Smooth muscle cell (in vitro differentiated cells): Measurements from ENCODE around the gene CIBAR2. TPM values are rescaled to one million over a fixed set of nuclear protein-coding genes. Genes with fewer than 3 reads are reported as not detected.

Experiments used
- DNase-seq: peaks from one replicate; lab custom pipeline; 2025; ENCODE audit not compliant: unreplicated experiment; lab: John Stamatoyannopoulos, UW
- H2AFZ ChIP-seq: fragments of 200-600 bp; sonication (generic); 2 replicates; pipeline ENCODE4 v1.6.0; 2016; ENCODE audit warnings: antibody characterized with exemption, low read depth, mild to moderate bottlenecking
- H3F3A ChIP-seq: fragments of 200-600 bp; sonication (generic); 2 replicates; pipeline ENCODE4 v1.6.0; 2017; ENCODE audit warnings: antibody characterized with exemption, low read depth
- H3K27ac ChIP-seq: fragments of 200-600 bp; sonication (generic); 2 replicates; pipeline ENCODE4 v1.5.1; 2016; ENCODE audit warnings: low read depth, mild to moderate bottlenecking
- H3K27me3 ChIP-seq: fragments of 200-600 bp; sonication (generic); 2 replicates; pipeline ENCODE4 v1.6.1; 2016; ENCODE audit warnings: low read depth, mild to moderate bottlenecking
- H3K36me3 ChIP-seq: fragments of 200-600 bp; sonication (generic); 2 replicates; pipeline ENCODE4 v1.5.1; 2016; ENCODE audit warnings: low read depth
- H3K4me1 ChIP-seq: fragments of 200-600 bp; sonication (generic); 2 replicates; pipeline ENCODE4 v1.5.1; 2016; ENCODE audit warnings: low read depth
- H3K4me2 ChIP-seq: fragments of 200-600 bp; sonication (generic); 2 replicates; pipeline ENCODE4 v1.6.0; 2016; ENCODE audit warnings: mild to moderate bottlenecking
- H3K4me3 ChIP-seq: fragments of 200-600 bp; sonication (generic); 2 replicates; pipeline ENCODE4 v1.5.1; 2016; ENCODE audit warnings: mild to moderate bottlenecking
- H3K79me2 ChIP-seq: fragments of 200-600 bp; sonication (generic); 2 replicates; pipeline ENCODE4 v1.6.0; 2016; ENCODE audit warnings: low read depth, mild to moderate bottlenecking
- H3K9ac ChIP-seq: fragments of 200-600 bp; sonication (generic); 2 replicates; pipeline ENCODE4 v1.6.0; 2016; ENCODE audit warnings: low read depth
- H3K9me3 ChIP-seq: fragments of 200-600 bp; sonication (generic); replicated peaks from 2 replicates; pipeline ENCODE4 v1.5.1; 2016; ENCODE audit warnings: low read depth
- H4K20me1 ChIP-seq: fragments of 200-600 bp; sonication (generic); 2 replicates; pipeline ENCODE4 v1.6.0; 2016; ENCODE audit warnings: low read depth
- whole genome bisulfite sequencing: methylation state at CpG from one replicate; pipeline ENCODE4 v1.1.7; 2016; ENCODE audit warnings: low lambda C conversion rate; 5-methylcytosine and 5-hydroxymethylcytosine counted together
- polyA plus RNA-seq: library from polyadenylated mRNA; unstranded; fragments of >200 nt; fragmentation: Nextera tagmentation; extraction: Ambion mirVana; gene quantifications from 2 replicates; pipeline ENCODE4 v1.2.1, GENCODE V29; 2016
- total RNA-seq: library from RNA; depleted of rRNA; stranded (reverse); fragments of >200 nt; gene quantifications from 2 replicates; pipeline ENCODE4 v1.2.3, GENCODE V29; 2014
- TF ChIP-seq, protein P1 (sequence below): fragments of 200-600 bp; sonication (generic); IDR thresholded peaks from 2 replicates; pipeline ENCODE4 v1.5.1; 2017; ENCODE audit warnings: borderline replicate concordance, mild to moderate bottlenecking, antibody characterized with exemption; ENCODE audit not compliant: insufficient read depth, poor library complexity, severe bottlenecking

The CIBAR2 gene
- total and polyA plus RNA-seq, 2 experiments from 2014 or later: not detected

GRCh38 chr16:85134789-85135142, 22.5 kb upstream of the CIBAR2 start:
- H3F3A ChIP-seq: no peaks in the 10 kb centered on the region
- no peaks in the 10 kb centered on the region for H3K79me2 ChIP-seq
- TF ChIP-seq, protein P1, sequence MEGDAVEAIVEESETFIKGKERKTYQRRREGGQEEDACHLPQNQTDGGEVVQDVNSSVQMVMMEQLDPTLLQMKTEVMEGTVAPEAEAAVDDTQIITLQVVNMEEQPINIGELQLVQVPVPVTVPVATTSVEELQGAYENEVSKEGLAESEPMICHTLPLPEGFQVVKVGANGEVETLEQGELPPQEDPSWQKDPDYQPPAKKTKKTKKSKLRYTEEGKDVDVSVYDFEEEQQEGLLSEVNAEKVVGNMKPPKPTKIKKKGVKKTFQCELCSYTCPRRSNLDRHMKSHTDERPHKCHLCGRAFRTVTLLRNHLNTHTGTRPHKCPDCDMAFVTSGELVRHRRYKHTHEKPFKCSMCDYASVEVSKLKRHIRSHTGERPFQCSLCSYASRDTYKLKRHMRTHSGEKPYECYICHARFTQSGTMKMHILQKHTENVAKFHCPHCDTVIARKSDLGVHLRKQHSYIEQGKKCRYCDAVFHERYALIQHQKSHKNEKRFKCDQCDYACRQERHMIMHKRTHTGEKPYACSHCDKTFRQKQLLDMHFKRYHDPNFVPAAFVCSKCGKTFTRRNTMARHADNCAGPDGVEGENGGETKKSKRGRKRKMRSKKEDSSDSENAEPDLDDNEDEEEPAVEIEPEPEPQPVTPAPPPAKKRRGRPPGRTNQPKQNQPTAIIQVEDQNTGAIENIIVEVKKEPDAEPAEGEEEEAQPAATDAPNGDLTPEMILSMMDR: no peak
- no peak for DNase-seq
- no peaks in the 10 kb centered on the region for H3K27me3 ChIP-seq
- peaks cover 7% of the 10 kb centered on the region for H3K4me1 ChIP-seq
- no peak overlapping the region for H3K4me3 ChIP-seq
- no peaks in the 10 kb centered on the region for H4K20me1 ChIP-seq
- H3K4me2 ChIP-seq: no peak overlapping the region
- H3K27ac ChIP-seq: no peak overlapping the region
- H2AFZ ChIP-seq: no peak overlapping the region
- H3K9ac ChIP-seq: no peak overlapping the region
- no peaks in the 10 kb centered on the region for H3K9me3 ChIP-seq
- no peaks in the 10 kb centered on the region for H3K36me3 ChIP-seq
- 96% methylated on average over 14 of the region's 14 CpGs for WGBS

GRCh38 chr16:85134076-85134788, 22.0 kb upstream of the CIBAR2 start:
- H3K9me3 ChIP-seq: no peaks in the 10 kb centered on the region
- H3K27ac ChIP-seq: no peak overlapping the region
- TF ChIP-seq, protein P1: no peak
- H3K27me3 ChIP-seq: no peaks in the 10 kb centered on the region
- H3K4me1 ChIP-seq: peaks cover 7% of the 10 kb centered on the region
- H4K20me1 ChIP-seq: no peaks in the 10 kb centered on the region
- H3K79me2 ChIP-seq: no peaks in the 10 kb centered on the region
- no peak overlapping the region for H3K9ac ChIP-seq
- H3K4me3 ChIP-seq: no peak overlapping the region
- DNase-seq: no peak
- H3K4me2 ChIP-seq: no peak overlapping the region
- WGBS: 92% methylated on average over 19 of the region's 19 CpGs
- H3K36me3 ChIP-seq: no peaks in the 10 kb centered on the region
- H3F3A ChIP-seq: no peaks in the 10 kb centered on the region
- no peak overlapping the region for H2AFZ ChIP-seq

- Histone ChIP-seq H3K79me2 (no peaks in the 10 kb centered on the region), H3K4me2 (no peak overlapping the region), H3K27me3 (no peaks in the 10 kb centered on the region), H3K9me3 (no peaks in the 10 kb centered on the region), H3F3A (no peaks in the 10 kb centered on the region), H3K4me3 (no peak overlapping the region), H3K4me1 (peaks cover 7% of the 10 kb centered on the region), H4K20me1 (no peaks in the 10 kb centered on the region), H3K9ac (no peak overlapping the region), H3K36me3 (no peaks in the 10 kb centered on the region), H2AFZ (no peak overlapping the region), H3K27ac (no peak overlapping the region)
- WGBS: 100% methylated on average over 1 of the region's 1 CpG
- TF ChIP-seq, protein P1: no peak
- no peak for DNase-seq
Observed at GRCh38 chr16:85133290-85133599, 21.0 kb upstream of the CIBAR2 start.
